ENCODE data around the gene BCAP29. TPM values are rescaled to one million over a fixed set of nuclear protein-coding genes. Genes with fewer than 3 reads are reported as not detected.

Gene BCAP29
- total and polyA plus RNA-seq, 2 of the 8 experiments (the other 6 are each of a cell fraction or from before 2014, with no cell fraction given), result 6.8 to 18.1 TPM

DNA sequence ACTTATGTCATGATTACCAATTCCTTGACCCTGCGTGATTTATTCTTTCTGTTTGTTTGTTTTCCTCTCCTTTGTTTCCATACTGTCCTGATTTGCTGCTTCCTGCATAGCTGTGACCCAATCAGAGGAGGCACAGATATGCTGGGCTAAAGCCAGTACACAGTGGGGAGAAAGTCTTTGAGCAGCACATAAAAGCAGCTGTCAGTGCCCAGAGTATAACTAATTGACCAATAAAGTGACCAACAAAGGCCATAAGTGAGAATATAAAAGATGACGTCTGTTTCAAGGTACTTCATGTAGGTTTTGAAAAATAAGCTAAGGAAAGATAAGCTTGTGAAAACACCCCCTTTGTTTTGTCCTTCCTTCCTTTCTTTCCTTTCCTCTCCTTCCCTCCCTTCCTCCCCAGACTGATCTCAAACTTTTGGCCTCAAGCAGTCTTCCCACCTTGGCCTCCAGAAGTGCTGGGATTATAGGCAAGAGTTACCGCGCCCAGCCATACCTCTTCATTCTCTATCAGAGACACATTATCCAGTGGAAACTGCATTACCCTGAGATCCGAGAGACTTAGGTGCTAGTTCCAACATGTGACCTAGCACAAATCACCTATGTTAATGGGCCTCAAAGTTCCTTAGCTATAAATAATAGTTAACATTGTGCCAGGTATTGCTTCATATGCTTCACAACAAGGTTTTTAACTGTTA, 17.0 kb downstream of the BCAP29 start:
- Histone ChIP-seq H2BK15ac (ENCODE audit: low read length) (no peak overlapping the region), H2BK120ac (replicated peaks; ENCODE audit: low read depth, low read length) (no peak overlapping the region), H3K18ac (ENCODE audit: extremely low read depth, low read length) (no peak overlapping the region), H2AK5ac (ENCODE audit: low read depth, low read length) (no peak overlapping the region), H3K9me3 (ENCODE audit: insufficient read depth in 2 of 2, low read depth in 1 of 2, low read length in 1 of 2) (no peaks in the 10 kb centered on the region), H4K91ac (replicated peaks; ENCODE audit: insufficient read length, low read length) (no peak overlapping the region), H3K23me2 (ENCODE audit: low read depth, low read length) (no peaks in the 10 kb centered on the region), H2AFZ (ENCODE audit: low read length) (no peak overlapping the region), H3K79me1 (ENCODE audit: low read depth, low read length) (no peaks in the 10 kb centered on the region), H3K4me1 (replicated peaks in 1 of 4; ENCODE audit: control insufficient read depth in 3 of 4, insufficient read depth in 4 of 4, low read length in 3 of 4) (peaks cover 0 to 2% (median 0%) of the 10 kb centered on the region in 4 experiments; a peak in 1 of 7 replicates), H3K27me3 (replicated peaks in 1 of 4; ENCODE audit: control insufficient read depth in 3 of 4, extremely low read depth in 1 of 4, insufficient read depth in 3 of 4, low read length in 3 of 4) (no peaks in the 10 kb centered on the region), H3K9ac (replicated peaks in 1 of 4; ENCODE audit: extremely low read depth in 1 of 4, low read depth in 3 of 4, low read length in 3 of 4) (no peak overlapping the region), H2BK20ac (ENCODE audit: low read length) (no peak overlapping the region), H3K4me3 (ENCODE audit: extremely low read depth in 1 of 4, insufficient read depth in 2 of 4, low read depth in 3 of 4, low read length in 4 of 4) (no peak overlapping the region), H3K4me2 (ENCODE audit: insufficient read depth in 1 of 2, low read depth in 2 of 2, low read length in 2 of 2) (no peak overlapping the region), H4K8ac (ENCODE audit: extremely low read depth, insufficient read depth, low read length) (no peak overlapping the region), H3K14ac (ENCODE audit: insufficient read length) (no peak overlapping the region), H3K79me2 (ENCODE audit: control insufficient read depth in 1 of 2, insufficient read depth in 2 of 2, low read length in 2 of 2) (no peaks in the 10 kb centered on the region), H3K56ac (replicated peaks; ENCODE audit: insufficient read length, low read depth, low read length) (no peak overlapping the region), H3K27ac (ENCODE audit: low read depth, low read length) (no peak overlapping the region), H4K5ac (ENCODE audit: insufficient read length, low read depth, low read length) (no peak overlapping the region), H2BK12ac (ENCODE audit: low read depth, low read length) (no peak overlapping the region), H4K20me1 (replicated peaks in 1 of 2; ENCODE audit: control insufficient read depth in 1 of 2, insufficient read depth in 2 of 2, low read length in 2 of 2) (no peaks in the 10 kb centered on the region), H3K36me3 (ENCODE audit: control insufficient read depth in 2 of 4, insufficient read depth in 4 of 4, low read length in 3 of 4) (peaks cover 0 to 4% (median 0%) of the 10 kb centered on the region in 4 experiments; a peak in 2 of 8 replicates), H3K4ac (replicated peaks; ENCODE audit: insufficient read length, low read depth, low read length) (no peak overlapping the region), H3K23ac (ENCODE audit: insufficient read length) (no peak overlapping the region), H2BK5ac (ENCODE audit: low read depth, low read length) (no peak overlapping the region)
- no peak for DNase-seq (ENCODE audit: low read depth in 1 of 2, low spot score in 2 of 2)
- POLR2A ChIA-PET (ENCODE audit: partially characterized antibody), result interaction anchor here (0.9 kb wide), 1 partner anchor 20 kb away, joined by 3 read pairs; no protein-coding TSS in a partner anchor
- WGBS, 2 experiments (ENCODE audit: extremely low coverage in 1 of 2, insufficient coverage in 1 of 2, insufficient read length in 1 of 2, insufficient replicate concordance in 2 of 2, low coverage in 1 of 2, low lambda C conversion rate in 2 of 2, missing lambda C conversion rate in 1 of 2), result 85% methylated on average over 5 of the region's 5 CpGs; no CpG with 5 or more reads in 1 of the 2 experiments
- CTCF ChIA-PET (ENCODE audit: partially characterized antibody), result interaction anchor here (0.9 to 1.3 kb wide), 3 partner anchors 9 to 282 kb away, joined by 3 to 4 read pairs (median 3); no protein-coding TSS in a partner anchor
- FAIRE-seq, result no peak

Measured in H1 (cell line).